ENCODE data around the gene XPO1.
"Not testable (repeated sequence)": the region's sequence is repeated elsewhere in the genome, so short reads cannot be mapped to it uniquely, and the experiment has no call there.

The XPO1 gene

DNA sequence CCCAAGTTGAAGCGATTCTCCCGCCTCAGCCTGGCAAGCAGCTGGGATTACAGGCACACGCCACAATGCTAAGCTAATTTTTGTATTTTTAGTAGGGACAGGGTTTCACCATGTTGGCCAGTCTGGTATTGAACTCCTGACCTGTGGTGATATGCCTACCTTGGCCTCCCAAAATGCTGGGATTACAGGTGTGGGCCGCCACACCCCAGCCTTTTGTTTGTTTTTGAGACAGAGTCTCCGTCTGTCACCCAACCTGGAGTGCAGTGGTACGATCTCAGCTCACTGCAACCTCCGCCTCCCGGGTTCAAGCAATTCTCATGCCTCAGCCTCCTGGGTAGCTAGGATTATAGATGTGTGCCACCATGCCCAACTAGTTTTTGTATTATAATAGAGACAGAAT, 83.2 kb downstream of the XPO1 start:
- H2BK5ac ChIP-seq (ENCODE audit: low read depth, low read length, poor library complexity, severe bottlenecking); H3K4me2 ChIP-seq (ENCODE audit: low read length, poor library complexity, severe bottlenecking); H2AFZ ChIP-seq (ENCODE audit: low read depth, low read length); H3K18ac ChIP-seq (ENCODE audit: low read depth in 1 of 2, low read length in 2 of 2); H4K91ac ChIP-seq (ENCODE audit: low read length); H3K14ac ChIP-seq (ENCODE audit: low read length in 2 of 2); H4K8ac ChIP-seq (ENCODE audit: low read length); H2BK12ac ChIP-seq (ENCODE audit: low read length in 2 of 2); H2BK15ac ChIP-seq (ENCODE audit: low read depth, poor library complexity, severe bottlenecking); H3K79me1 ChIP-seq (replicated peaks; ENCODE audit: low read length, poor library complexity, severe bottlenecking); H3K36me3 ChIP-seq (ENCODE audit: control insufficient read depth in 1 of 2, insufficient read depth in 2 of 2, low read depth in 1 of 2, low read length in 2 of 2); H3K23ac ChIP-seq (ENCODE audit: low read length in 2 of 2); DNase-seq; H3K4me3 ChIP-seq (ENCODE audit: insufficient read depth in 1 of 2, low read depth in 1 of 2, low read length in 2 of 2); H3K4me1 ChIP-seq (ENCODE audit: control insufficient read depth, insufficient read depth, low read depth, low read length); H3K9me3 ChIP-seq (ENCODE audit: control insufficient read depth, low read length); H3K27me3 ChIP-seq (ENCODE audit: control insufficient read depth in 1 of 2, insufficient read depth in 1 of 2, low read length in 2 of 2); H3K27ac ChIP-seq (ENCODE audit: low read length, poor library complexity, severe bottlenecking); H2AK5ac ChIP-seq (ENCODE audit: low read length, severe bottlenecking); H2BK120ac ChIP-seq (ENCODE audit: low read depth, low read length); H3K9ac ChIP-seq (ENCODE audit: low read length); H3K4ac ChIP-seq (ENCODE audit: low read depth in 1 of 2, low read length in 2 of 2): not testable (repeated sequence)
- WGBS, result 98% methylated on average over 8 of the region's 8 CpGs

DNA sequence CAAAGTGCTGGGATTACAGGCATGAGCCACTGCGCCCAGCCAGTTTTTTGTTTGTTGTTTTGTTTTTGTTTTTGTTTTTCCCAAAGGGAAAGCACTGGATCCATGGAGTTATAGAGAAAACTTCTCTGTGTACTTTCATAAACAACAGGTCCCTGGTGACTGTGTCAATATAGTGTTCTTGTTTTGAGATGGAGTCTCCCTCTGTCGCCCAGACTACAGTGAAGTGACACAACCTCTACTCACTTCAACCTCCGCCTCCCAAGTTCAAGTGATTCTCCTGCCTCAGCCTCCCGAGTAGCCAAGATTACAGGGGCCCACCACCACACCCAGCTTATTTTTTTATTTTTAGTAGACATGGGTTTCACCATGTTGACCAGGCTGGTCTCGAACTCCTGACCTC, 83.8 kb downstream of the XPO1 start:
- H3K36me3 ChIP-seq (ENCODE audit: control insufficient read depth in 1 of 2, insufficient read depth in 2 of 2, low read depth in 1 of 2, low read length in 2 of 2), result peaks cover 0 to 7% of the 10 kb centered on the region in 2 experiments
- 98% methylated on average over 4 of the region's 5 CpGs for WGBS

DNA sequence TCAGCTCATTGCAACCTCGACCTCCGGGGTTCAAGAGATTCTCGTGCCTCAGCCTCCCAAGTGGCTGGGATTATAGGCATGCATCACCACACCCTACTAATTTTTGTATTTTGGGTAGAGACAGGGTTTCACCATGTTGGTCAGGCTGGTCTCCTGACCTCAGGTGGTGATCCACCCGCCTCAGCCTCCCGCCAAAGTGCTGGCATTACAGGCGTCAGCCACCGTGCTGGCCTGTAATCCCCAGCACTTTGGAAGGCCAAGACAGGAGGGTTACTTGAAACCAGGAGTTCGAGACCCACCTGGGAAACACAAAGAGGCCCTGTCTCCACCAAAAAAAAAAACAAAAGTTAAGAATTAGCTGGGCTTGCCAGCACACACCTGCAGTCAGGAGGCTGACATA, 85.8 kb downstream of the XPO1 start:
- Histone ChIP-seq H3K14ac (ENCODE audit: low read length in 2 of 2) (no peak overlapping the region), H3K4me3 (ENCODE audit: insufficient read depth in 1 of 2, low read depth in 1 of 2, low read length in 2 of 2) (no peak overlapping the region), H3K18ac (ENCODE audit: low read depth in 1 of 2, low read length in 2 of 2) (no peak overlapping the region), H2BK15ac (ENCODE audit: low read depth, poor library complexity, severe bottlenecking) (no peak overlapping the region), H3K36me3 (ENCODE audit: control insufficient read depth in 1 of 2, insufficient read depth in 2 of 2, low read depth in 1 of 2, low read length in 2 of 2) (peaks cover 8 to 17% of the 10 kb centered on the region in 2 experiments), H2BK12ac (ENCODE audit: low read length in 2 of 2) (no peak overlapping the region), H3K79me1 (replicated peaks; ENCODE audit: low read length, poor library complexity, severe bottlenecking) (no peaks in the 10 kb centered on the region), H3K4me1 (ENCODE audit: control insufficient read depth, insufficient read depth, low read depth, low read length) (peaks cover 3% of the 10 kb centered on the region), H3K23ac (ENCODE audit: low read length in 2 of 2) (no peak overlapping the region), H3K9ac (ENCODE audit: low read length) (no peak overlapping the region), H3K4me2 (ENCODE audit: low read length, poor library complexity, severe bottlenecking) (no peak overlapping the region), H4K8ac (ENCODE audit: low read length) (no peak overlapping the region), H2BK120ac (ENCODE audit: low read depth, low read length) (no peak overlapping the region), H3K27me3 (ENCODE audit: control insufficient read depth in 1 of 2, insufficient read depth in 1 of 2, low read length in 2 of 2) (no peaks in the 10 kb centered on the region), H2AK5ac (ENCODE audit: low read length, severe bottlenecking) (no peak overlapping the region), H3K4ac (ENCODE audit: low read depth in 1 of 2, low read length in 2 of 2) (no peak overlapping the region), H3K27ac (ENCODE audit: low read length, poor library complexity, severe bottlenecking) (no peak overlapping the region), H4K91ac (ENCODE audit: low read length) (no peak overlapping the region), H2AFZ (ENCODE audit: low read depth, low read length) (no peak overlapping the region), H2BK5ac (ENCODE audit: low read depth, low read length, poor library complexity, severe bottlenecking) (no peak overlapping the region), H3K9me3 (ENCODE audit: control insufficient read depth, low read length) (no peaks in the 10 kb centered on the region)
- DNase-seq, result no peak
- WGBS, result 97% methylated on average over 5 of the region's 8 CpGs

More for the DNA sequence above, 83.8 kb downstream of the XPO1 start:
- H2BK5ac ChIP-seq (ENCODE audit: low read depth, low read length, poor library complexity, severe bottlenecking), result no peak overlapping the region
- no peak overlapping the region for H2BK15ac ChIP-seq (ENCODE audit: low read depth, poor library complexity, severe bottlenecking)
- H3K4me3 ChIP-seq (ENCODE audit: insufficient read depth in 1 of 2, low read depth in 1 of 2, low read length in 2 of 2), result no peak overlapping the region
- H3K18ac ChIP-seq (ENCODE audit: low read depth in 1 of 2, low read length in 2 of 2), result no peak overlapping the region
- H2AFZ ChIP-seq (ENCODE audit: low read depth, low read length), result no peak overlapping the region
- H3K9me3 ChIP-seq (ENCODE audit: control insufficient read depth, low read length), result no peaks in the 10 kb centered on the region
- no peak overlapping the region for H4K91ac ChIP-seq (ENCODE audit: low read length)
- H3K14ac ChIP-seq (ENCODE audit: low read length in 2 of 2), result no peak overlapping the region
- H4K8ac ChIP-seq (ENCODE audit: low read length), result no peak overlapping the region
- H3K27ac ChIP-seq (ENCODE audit: low read length, poor library complexity, severe bottlenecking), result no peak overlapping the region
- H3K4ac ChIP-seq (ENCODE audit: low read depth in 1 of 2, low read length in 2 of 2), result no peak overlapping the region
- H2AK5ac ChIP-seq (ENCODE audit: low read length, severe bottlenecking), result no peak overlapping the region
- H3K79me1 ChIP-seq (replicated peaks; ENCODE audit: low read length, poor library complexity, severe bottlenecking), result no peaks in the 10 kb centered on the region
- H3K27me3 ChIP-seq (ENCODE audit: control insufficient read depth in 1 of 2, insufficient read depth in 1 of 2, low read length in 2 of 2), result no peaks in the 10 kb centered on the region
- H3K4me2 ChIP-seq (ENCODE audit: low read length, poor library complexity, severe bottlenecking), result no peak overlapping the region
- H3K4me1 ChIP-seq (ENCODE audit: control insufficient read depth, insufficient read depth, low read depth, low read length), result peaks cover 5% of the 10 kb centered on the region
- H3K23ac ChIP-seq (ENCODE audit: low read length in 2 of 2), result no peak overlapping the region
- H3K9ac ChIP-seq (ENCODE audit: low read length), result no peak overlapping the region
- no peak overlapping the region for H2BK12ac ChIP-seq (ENCODE audit: low read length in 2 of 2)
- DNase-seq, result no peak
- no peak overlapping the region for H2BK120ac ChIP-seq (ENCODE audit: low read depth, low read length)

DNA sequence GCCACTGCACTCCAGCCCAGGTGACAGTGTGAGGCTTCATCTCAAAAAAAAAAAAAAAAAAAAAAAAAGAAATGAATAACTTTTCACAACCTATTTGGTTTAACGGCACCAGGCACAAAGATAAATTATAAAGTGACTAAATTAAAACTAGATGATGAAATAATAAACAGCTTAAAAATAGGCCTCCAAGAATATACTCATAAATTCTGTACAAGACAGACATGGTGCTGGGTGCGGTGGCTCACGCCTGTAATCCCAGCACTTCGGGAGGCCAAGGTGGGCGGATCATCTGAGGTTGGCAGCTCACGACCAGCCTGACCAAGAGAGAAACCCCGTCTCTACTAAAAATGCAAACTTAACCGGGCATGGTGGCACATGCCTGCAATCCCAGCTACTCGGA, 87.0 kb downstream of the XPO1 start:
- no peak for DNase-seq
- no peak overlapping the region for H3K4me3 ChIP-seq (ENCODE audit: insufficient read depth in 1 of 2, low read depth in 1 of 2, low read length in 2 of 2)
- no peak overlapping the region for H3K4me2 ChIP-seq (ENCODE audit: low read length, poor library complexity, severe bottlenecking)
- no peaks in the 10 kb centered on the region for H3K79me1 ChIP-seq (replicated peaks; ENCODE audit: low read length, poor library complexity, severe bottlenecking)
- no peaks in the 10 kb centered on the region for H3K9me3 ChIP-seq (ENCODE audit: control insufficient read depth, low read length)
- H4K91ac ChIP-seq (ENCODE audit: low read length), result no peak overlapping the region
- no peak overlapping the region for H2BK12ac ChIP-seq (ENCODE audit: low read length in 2 of 2)
- H3K18ac ChIP-seq (ENCODE audit: low read depth in 1 of 2, low read length in 2 of 2), result no peak overlapping the region
- H3K4me1 ChIP-seq (ENCODE audit: control insufficient read depth, insufficient read depth, low read depth, low read length), result peaks cover 4% of the 10 kb centered on the region
- no peak overlapping the region for H3K23ac ChIP-seq (ENCODE audit: low read length in 2 of 2)
- no peak overlapping the region for H3K27ac ChIP-seq (ENCODE audit: low read length, poor library complexity, severe bottlenecking)
- peaks cover 8 to 17% of the 10 kb centered on the region in 2 experiments for H3K36me3 ChIP-seq (ENCODE audit: control insufficient read depth in 1 of 2, insufficient read depth in 2 of 2, low read depth in 1 of 2, low read length in 2 of 2)
- H2BK5ac ChIP-seq (ENCODE audit: low read depth, low read length, poor library complexity, severe bottlenecking), result no peak overlapping the region
- H3K14ac ChIP-seq (ENCODE audit: low read length in 2 of 2), result no peak overlapping the region
- H3K9ac ChIP-seq (ENCODE audit: low read length), result no peak overlapping the region
- no peaks in the 10 kb centered on the region for H3K27me3 ChIP-seq (ENCODE audit: control insufficient read depth in 1 of 2, insufficient read depth in 1 of 2, low read length in 2 of 2)
- H2AK5ac ChIP-seq (ENCODE audit: low read length, severe bottlenecking), result no peak overlapping the region
- H4K8ac ChIP-seq (ENCODE audit: low read length), result no peak overlapping the region
- H2BK120ac ChIP-seq (ENCODE audit: low read depth, low read length), result no peak overlapping the region
- no peak overlapping the region for H2BK15ac ChIP-seq (ENCODE audit: low read depth, poor library complexity, severe bottlenecking)
- no peak overlapping the region for H2AFZ ChIP-seq (ENCODE audit: low read depth, low read length)
- 95% methylated on average over 8 of the region's 9 CpGs for WGBS
- no peak overlapping the region for H3K4ac ChIP-seq (ENCODE audit: low read depth in 1 of 2, low read length in 2 of 2)

Data from mesenchymal stem cell (in vitro differentiated cells and primary cell).